Uterus (tissue), 2 donors: ENCODE measurements around the gene JAM3.

Experiments
- POLR2A ChIP-seq, 2 donors: fragments of 450-650 bp; IDR thresholded peaks; one replicate each; pipeline ENCODE4 v1.6.1; 2016; ENCODE audit warnings: antibody characterized with exemption in 2 of 2, mild to moderate bottlenecking in 1 of 2, moderate library complexity in 1 of 2
- TF ChIP-seq, protein P1 (sequence below), 4 experiments: fragments of 200-600 bp in 2 of 4; fragments of 450-650 bp in 2 of 4; sonication (generic) in 2 of 4; IDR thresholded peaks; one replicate each; pipeline ENCODE4 v1.5.1; 2016 to 2019; ENCODE audit warnings: antibody characterized with exemption in 4 of 4, mild to moderate bottlenecking in 2 of 4, moderate library complexity in 1 of 4

DNA sequence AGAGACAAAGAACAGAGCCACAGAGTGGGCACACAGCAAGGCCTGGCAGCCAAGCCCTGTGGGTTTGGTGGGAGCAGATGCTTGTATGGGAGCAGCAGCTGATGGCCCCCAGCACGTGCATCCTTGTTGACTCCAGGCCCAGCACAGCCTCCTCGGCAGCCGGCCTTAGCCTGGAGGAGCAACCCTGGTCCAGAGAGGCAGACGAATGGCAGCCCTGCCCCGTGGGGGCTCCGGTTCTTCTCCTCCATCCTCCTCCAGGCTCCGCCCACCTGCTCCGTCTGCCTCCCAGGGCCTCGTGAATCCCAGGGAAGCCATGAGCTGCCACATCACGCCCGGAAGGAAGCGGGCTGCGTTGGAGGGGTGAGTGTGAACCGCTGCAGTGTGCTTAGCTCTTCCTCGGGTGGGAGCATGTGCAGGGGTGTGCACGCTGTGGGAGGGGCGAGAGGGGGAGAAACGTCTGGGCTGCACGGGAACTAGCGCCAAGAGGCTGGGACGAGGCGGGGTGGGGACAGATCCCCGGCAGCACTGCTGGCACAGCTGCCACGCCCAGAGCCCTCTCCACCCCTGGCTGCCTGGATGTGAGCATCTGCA is 36.3 kb upstream of the JAM3 start:
- TF ChIP-seq POLR2A (IDR thresholded peaks at IDR 0.05): no peak
- TF ChIP-seq, protein P1, sequence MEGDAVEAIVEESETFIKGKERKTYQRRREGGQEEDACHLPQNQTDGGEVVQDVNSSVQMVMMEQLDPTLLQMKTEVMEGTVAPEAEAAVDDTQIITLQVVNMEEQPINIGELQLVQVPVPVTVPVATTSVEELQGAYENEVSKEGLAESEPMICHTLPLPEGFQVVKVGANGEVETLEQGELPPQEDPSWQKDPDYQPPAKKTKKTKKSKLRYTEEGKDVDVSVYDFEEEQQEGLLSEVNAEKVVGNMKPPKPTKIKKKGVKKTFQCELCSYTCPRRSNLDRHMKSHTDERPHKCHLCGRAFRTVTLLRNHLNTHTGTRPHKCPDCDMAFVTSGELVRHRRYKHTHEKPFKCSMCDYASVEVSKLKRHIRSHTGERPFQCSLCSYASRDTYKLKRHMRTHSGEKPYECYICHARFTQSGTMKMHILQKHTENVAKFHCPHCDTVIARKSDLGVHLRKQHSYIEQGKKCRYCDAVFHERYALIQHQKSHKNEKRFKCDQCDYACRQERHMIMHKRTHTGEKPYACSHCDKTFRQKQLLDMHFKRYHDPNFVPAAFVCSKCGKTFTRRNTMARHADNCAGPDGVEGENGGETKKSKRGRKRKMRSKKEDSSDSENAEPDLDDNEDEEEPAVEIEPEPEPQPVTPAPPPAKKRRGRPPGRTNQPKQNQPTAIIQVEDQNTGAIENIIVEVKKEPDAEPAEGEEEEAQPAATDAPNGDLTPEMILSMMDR (IDR thresholded peaks at IDR 0.05): no peak
